SH-SY5Y (cell line): ENCODE data around the gene HTR4.

Source experiments
- GATA2 ChIP-seq: IDR thresholded peaks from 2 replicates; pipeline ENCODE4 v1.6.1; 2011; ENCODE audit warnings: mild to moderate bottlenecking, low read depth, low read length
- GATA3 ChIP-seq: IDR thresholded peaks from 2 replicates; pipeline ENCODE4 v1.6.1; 2011; ENCODE audit warnings: low read depth, mild to moderate bottlenecking, low read length, moderate library complexity

GRCh38 chr5:148697180-148697808, 43.0 kb upstream of the HTR4 start:
- TF ChIP-seq GATA3: no peak
- TF ChIP-seq GATA2: no peak
